Erythroblast (primary cell): ENCODE results near the gene TRPM7.

Source experiments
- GATA1 ChIP-seq: IDR thresholded peaks from 2 replicates; pipeline ENCODE4 v1.6.1; 2011; ENCODE audit warnings: low read depth, mild to moderate bottlenecking, control low read depth, low read length, moderate library complexity
- POLR2A ChIP-seq: IDR thresholded peaks from 2 replicates; pipeline ENCODE4 v1.6.1; 2011; ENCODE audit warnings: mild to moderate bottlenecking, low read length

GRCh38 chr15:50735156-50735555 is 48.6 kb upstream of the TRPM7 start:
- no peak for TF ChIP-seq POLR2A
- TF ChIP-seq GATA1 = no peak
